SU-DHL-6 (cell line): ENCODE data around the gene TUBA1A.

Experiments used
- H2AFZ ChIP-seq: fragments of 200-600 bp; sonication (generic); 2 replicates; pipeline ENCODE4 v1.6.1; 2014; ENCODE audit warnings: low read depth, mild to moderate bottlenecking, moderate library complexity, mixed read lengths, antibody characterized with exemption, low read length; ENCODE audit not compliant: severe bottlenecking
- H3F3A ChIP-seq: fragments of 200-600 bp; shearing (Covaris generic); 2 replicates; pipeline ENCODE4 v1.6.0; 2016; ENCODE audit warnings: antibody characterized with exemption, mild to moderate bottlenecking; ENCODE audit not compliant: insufficient read depth
- H3K27ac ChIP-seq: fragments of 200-600 bp; sonication (generic); 2 replicates; pipeline ENCODE4 v1.5.1; 2016; ENCODE audit warnings: low read depth, mild to moderate bottlenecking, low read length, moderate library complexity, mixed read lengths
- H3K27me3 ChIP-seq: fragments of 200-600 bp; sonication (generic), shearing (Covaris generic); 2 replicates; pipeline ENCODE4 v1.6.0; 2014; ENCODE audit warnings: mild to moderate bottlenecking, low read length
- H3K36me3 ChIP-seq: fragments of 200-600 bp; sonication (generic); 2 replicates; pipeline ENCODE4 v1.6.1; 2014; ENCODE audit warnings: mild to moderate bottlenecking, low read length, mixed read lengths
- H3K4me2 ChIP-seq: fragments of 300-600, 200-600 bp; shearing (Covaris generic), sonication (generic); 2 replicates; pipeline ENCODE4 v1.6.0; 2014; ENCODE audit warnings: low read length, low read depth, mild to moderate bottlenecking; ENCODE audit not compliant: poor library complexity, severe bottlenecking
- H3K4me3 ChIP-seq: fragments of 200-600 bp; sonication (generic); 2 replicates; pipeline ENCODE4 v1.5.1; 2014; ENCODE audit warnings: antibody characterized with exemption, low read length, mild to moderate bottlenecking, mixed read lengths; ENCODE audit not compliant: insufficient read depth, poor library complexity, severe bottlenecking
- H3K79me2 ChIP-seq: fragments of 200-600 bp; sonication (generic); 2 replicates; pipeline ENCODE4 v1.6.1; 2014; ENCODE audit warnings: mild to moderate bottlenecking, low read length, moderate library complexity; ENCODE audit not compliant: insufficient read depth
- H3K9ac ChIP-seq: fragments of 200-600 bp; sonication (generic); 2 replicates; pipeline ENCODE4 v1.7.0; 2014; ENCODE audit warnings: mild to moderate bottlenecking, low read length
- H3K9me2 ChIP-seq: fragments of 200-600 bp; sonication (generic); replicated peaks from 2 replicates; pipeline ENCODE4 v1.6.1; 2014; ENCODE audit warnings: low read length; ENCODE audit not compliant: insufficient read depth
- H3K9me3 ChIP-seq: fragments of 200-600 bp; sonication (generic); 2 replicates; pipeline ENCODE4 v1.6.1; 2014; ENCODE audit warnings: low read length, mixed read lengths; ENCODE audit not compliant: insufficient read depth
- H4K20me1 ChIP-seq: fragments of 200-600 bp; sonication (generic); 2 replicates; pipeline ENCODE4 v1.6.1; 2014; ENCODE audit warnings: low read depth, mild to moderate bottlenecking, antibody characterized with exemption, low read length, moderate library complexity, mixed read lengths
- EZH2phosphoT487 ChIP-seq: fragments of 200-600 bp; sonication (generic), shearing (Covaris generic); conservative IDR thresholded peaks from 2 replicates; pipeline ENCODE4 v1.6.1; 2018; ENCODE audit warnings: mild to moderate bottlenecking, antibody characterized with exemption, low read length, moderate library complexity, mixed read lengths
- TF ChIP-seq, protein P1 (sequence below): fragments of 200-600 bp; sonication (generic); IDR thresholded peaks from one replicate; pipeline ENCODE4 v1.5.1; 2017; ENCODE audit warnings: antibody characterized with exemption, mild to moderate bottlenecking, low read length, moderate library complexity; ENCODE audit not compliant: insufficient read depth, poor library complexity, severe bottlenecking

TUBA1A gene

DNA sequence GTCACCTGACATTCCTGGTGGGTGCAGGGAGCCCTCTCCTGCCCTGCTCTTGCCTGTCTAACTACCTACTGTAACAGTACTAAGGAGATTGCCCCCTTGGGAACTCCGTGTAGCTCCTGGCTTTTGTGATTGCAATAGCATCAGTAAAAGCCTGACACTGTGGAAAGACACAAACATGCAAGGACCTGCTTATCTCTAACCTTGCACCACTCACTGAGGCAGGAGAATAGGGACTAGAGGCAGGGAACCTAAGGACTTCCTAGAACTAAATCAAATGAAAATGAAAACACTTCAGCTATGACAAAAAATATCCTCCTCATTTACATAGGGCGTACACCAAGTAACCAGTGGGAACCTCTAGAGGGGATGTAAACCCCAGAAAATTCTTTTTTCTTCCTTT lies 28.5 kb downstream of the TUBA1A start:
- TF ChIP-seq EZH2phosphoT487: no peak
- TF ChIP-seq, protein P1, sequence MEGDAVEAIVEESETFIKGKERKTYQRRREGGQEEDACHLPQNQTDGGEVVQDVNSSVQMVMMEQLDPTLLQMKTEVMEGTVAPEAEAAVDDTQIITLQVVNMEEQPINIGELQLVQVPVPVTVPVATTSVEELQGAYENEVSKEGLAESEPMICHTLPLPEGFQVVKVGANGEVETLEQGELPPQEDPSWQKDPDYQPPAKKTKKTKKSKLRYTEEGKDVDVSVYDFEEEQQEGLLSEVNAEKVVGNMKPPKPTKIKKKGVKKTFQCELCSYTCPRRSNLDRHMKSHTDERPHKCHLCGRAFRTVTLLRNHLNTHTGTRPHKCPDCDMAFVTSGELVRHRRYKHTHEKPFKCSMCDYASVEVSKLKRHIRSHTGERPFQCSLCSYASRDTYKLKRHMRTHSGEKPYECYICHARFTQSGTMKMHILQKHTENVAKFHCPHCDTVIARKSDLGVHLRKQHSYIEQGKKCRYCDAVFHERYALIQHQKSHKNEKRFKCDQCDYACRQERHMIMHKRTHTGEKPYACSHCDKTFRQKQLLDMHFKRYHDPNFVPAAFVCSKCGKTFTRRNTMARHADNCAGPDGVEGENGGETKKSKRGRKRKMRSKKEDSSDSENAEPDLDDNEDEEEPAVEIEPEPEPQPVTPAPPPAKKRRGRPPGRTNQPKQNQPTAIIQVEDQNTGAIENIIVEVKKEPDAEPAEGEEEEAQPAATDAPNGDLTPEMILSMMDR: no peak
- Histone ChIP-seq H3K9me2 (no peaks in the 10 kb centered on the region), H4K20me1 (no peaks in the 10 kb centered on the region), H3K9me3 (no peaks in the 10 kb centered on the region), H3K27ac (no peak overlapping the region), H3K9ac (no peak overlapping the region), H2AFZ (no peak overlapping the region), H3K79me2 (no peaks in the 10 kb centered on the region), H3K4me3 (no peak overlapping the region), H3F3A (no peaks in the 10 kb centered on the region), H3K27me3 (no peaks in the 10 kb centered on the region), H3K4me2 (no peak overlapping the region), H3K36me3 (no peaks in the 10 kb centered on the region)

DNA sequence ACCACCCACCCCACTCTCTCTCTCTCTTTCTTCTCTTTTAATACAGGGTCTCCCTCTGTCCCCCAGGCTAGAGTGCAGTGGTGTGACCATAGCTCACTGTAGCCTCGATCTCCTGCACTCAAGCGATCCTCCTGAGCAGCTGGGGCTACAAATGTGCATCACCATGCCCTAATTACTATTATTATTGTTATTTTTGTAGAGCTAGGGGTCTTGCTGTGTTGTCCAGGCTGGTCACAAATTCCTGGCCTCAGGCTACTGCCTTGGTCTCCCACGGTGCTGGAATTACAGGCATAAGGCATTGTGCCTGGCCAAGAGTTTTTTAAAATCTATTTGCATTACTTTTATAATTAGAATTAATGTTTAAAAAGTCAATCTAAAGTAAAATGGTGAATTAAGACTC lies 34.7 kb downstream of the TUBA1A start:
- Histone ChIP-seq H3K79me2 (no peaks in the 10 kb centered on the region), H3K9me3 (no peaks in the 10 kb centered on the region), H3K36me3 (no peaks in the 10 kb centered on the region), H4K20me1 (no peaks in the 10 kb centered on the region), H3K4me3 (no peak overlapping the region), H2AFZ (no peak overlapping the region), H3F3A (no peaks in the 10 kb centered on the region), H3K27ac (no peak overlapping the region), H3K9me2 (no peaks in the 10 kb centered on the region), H3K27me3 (no peaks in the 10 kb centered on the region), H3K4me2 (no peak overlapping the region), H3K9ac (no peak overlapping the region)
- TF ChIP-seq, protein P1: no peak
- TF ChIP-seq EZH2phosphoT487: no peak

GRCh38 chr12:49147384-49147783 lies 41.5 kb downstream of the TUBA1A start:
- Histone ChIP-seq H3K36me3 (no peaks in the 10 kb centered on the region), H3K9me3 (no peaks in the 10 kb centered on the region), H3K27me3 (no peaks in the 10 kb centered on the region), H3K9me2 (no peaks in the 10 kb centered on the region), H2AFZ (no peak overlapping the region), H3K4me3 (no peak overlapping the region), H3K79me2 (peaks cover 6% of the 10 kb centered on the region; the same call in 1 of the 2 replicates), H4K20me1 (no peaks in the 10 kb centered on the region), H3K27ac (no peak overlapping the region), H3F3A (no peaks in the 10 kb centered on the region), H3K4me2 (no peak overlapping the region), H3K9ac (no peak overlapping the region)
- TF ChIP-seq, protein P1: no peak
- TF ChIP-seq EZH2phosphoT487: no peak

DNA sequence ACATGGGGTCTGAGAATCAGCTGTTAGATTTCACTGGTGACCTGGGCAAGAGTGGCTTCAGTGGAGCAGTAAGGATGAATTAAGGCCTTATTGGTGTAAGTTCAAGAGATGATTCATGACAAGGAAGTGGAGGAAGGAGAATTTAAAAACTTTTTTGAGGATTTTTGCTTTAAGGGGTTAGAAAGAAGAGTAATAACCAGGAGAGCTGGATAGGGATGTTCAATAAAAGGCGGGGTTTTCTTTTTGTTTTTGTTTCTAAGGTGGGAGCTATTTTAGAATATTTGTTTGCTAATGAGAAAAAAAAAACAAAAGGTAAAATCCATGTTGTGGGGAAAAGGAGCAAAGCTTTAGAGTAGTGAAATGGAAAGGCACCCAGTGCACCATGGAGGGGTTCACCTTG lies 42.5 kb downstream of the TUBA1A start:
- Histone ChIP-seq H3K36me3 (no peaks in the 10 kb centered on the region), H3K79me2 (peaks cover 6% of the 10 kb centered on the region; the same call in 1 of the 2 replicates), H3K9me3 (no peaks in the 10 kb centered on the region), H2AFZ (no peak overlapping the region), H3K9ac (no peak overlapping the region), H3K27ac (no peak overlapping the region), H3K27me3 (no peaks in the 10 kb centered on the region), H3K4me2 (no peak overlapping the region), H4K20me1 (no peaks in the 10 kb centered on the region), H3K9me2 (no peaks in the 10 kb centered on the region), H3K4me3 (no peak overlapping the region), H3F3A (no peaks in the 10 kb centered on the region)
- TF ChIP-seq EZH2phosphoT487: no peak
- TF ChIP-seq, protein P1: no peak
